Body of pancreas (tissue), 4 donors: ENCODE data around the gene SMURF2. TPM values are rescaled to one million over a fixed set of nuclear protein-coding genes. Genes with fewer than 3 reads are reported as not detected.

ENCODE experiments used
- ATAC-seq: fragments of 150-250 bp; one replicate; pipeline ENCODE4 v1.9.1; 2016
- DNase-seq, 4 donors: peaks; one replicate each; pipeline ENCODE4 v3.0.0-alpha.2; 2019
- H3K27ac ChIP-seq, 4 donors: fragments of 200-600 bp; sonication (generic); 1 replicate in 3 of 4; 2 replicates in 1 of 4; pipeline versions ENCODE4 v1.5.1 to v1.6.1; 2016 to 2019; ENCODE audit warnings: mild to moderate bottlenecking in 1 of 4, mixed read lengths in 1 of 4, moderate library complexity in 1 of 4
- H3K27me3 ChIP-seq, 2 donors: fragments of 200-600 bp; sonication (generic); one replicate each; pipeline ENCODE4 v1.6.0; 2016; ENCODE audit warnings: mild to moderate bottlenecking in 1 of 2
- H3K36me3 ChIP-seq, 2 donors: fragments of 200-600 bp; sonication (generic); replicated peaks in 1 of 2; 2 replicates each; pipeline ENCODE4 v1.5.1; 2016; ENCODE audit warnings: low read depth in 2 of 2; ENCODE audit not compliant: insufficient read depth in 1 of 2
- H3K4me1 ChIP-seq: fragments of 200-600 bp; sonication (generic); one replicate; pipeline ENCODE4 v1.6.0; 2016
- H3K4me3 ChIP-seq, 2 donors: fragments of 200-600 bp; sonication (generic); 1 replicate in 1 of 2; 2 replicates in 1 of 2; pipeline ENCODE4 v1.5.1; 2016 to 2019
- H3K9me3 ChIP-seq, 3 donors: fragments of 200-600 bp; sonication (generic); 1 replicate in 2 of 3; 2 replicates in 1 of 3; pipeline ENCODE4 v1.5.1; 2016
- CTCF ChIP-seq, 7 experiments: fragments of 450-650 bp in 4 of 7; fragments of 200-600 bp in 3 of 7; sonication (generic) in 3 of 7; IDR thresholded peaks; one replicate each; pipeline ENCODE4 v1.5.1; 2016 to 2019; ENCODE audit warnings: antibody characterized with exemption in 7 of 7
- POLR2A ChIP-seq, 3 donors: fragments of 450-650 bp; IDR thresholded peaks; one replicate each; pipeline ENCODE4 v1.6.1; 2016; ENCODE audit warnings: antibody characterized with exemption in 3 of 3, mild to moderate bottlenecking in 2 of 3
- WGBS, 2 donors: methylation state at CpG; one replicate each; pipeline ENCODE4 v1.1.5; 2017; 5-methylcytosine and 5-hydroxymethylcytosine counted together
- intact Hi-C: fragments of 100-400 bp; cut with DNase I; formaldehyde crosslinking; loops from one replicate; pipeline ENCODE4 v1.15.1; 2023
- total RNA-seq, 2 donors: library from RNA; depleted of rRNA; stranded (reverse); fragments of >200 nt; gene quantifications; one replicate each; pipeline ENCODE4 v1.1.0, GENCODE V29; 2016

The SMURF2 gene
- total RNA-seq, 2 donors from 2014 or later, result 10.6 to 15.5 TPM

GRCh38 chr17:64519601-64520000 is 142.5 kb downstream of the SMURF2 start:
- no peaks in the 10 kb centered on the region for H3K9me3 ChIP-seq
- 87 to 95% methylated on average over 6 of the region's 6 CpGs for WGBS, 2 donors
- intact Hi-C loops, result no loop called here
- H3K36me3 ChIP-seq, result peaks cover 0 to 29% of the 10 kb centered on the region in 2 donors
- no peaks in the 10 kb centered on the region for H3K27me3 ChIP-seq
- no peak for ATAC-seq
- H3K27ac ChIP-seq, result no peak overlapping the region
- no peaks in the 10 kb centered on the region for H3K4me1 ChIP-seq
- DNase-seq, result no peak
- no peak overlapping the region for H3K4me3 ChIP-seq
- TF ChIP-seq CTCF (IDR thresholded peaks at IDR 0.05) (no peak), POLR2A (IDR thresholded peaks at IDR 0.05) (no peak)

- Histone ChIP-seq H3K4me3 (no peak overlapping the region), H3K27ac (no peak overlapping the region), H3K27me3 (no peaks in the 10 kb centered on the region), H3K9me3 (no peaks in the 10 kb centered on the region), H3K36me3 (peaks cover 0 to 28% of the 10 kb centered on the region in 2 donors), H3K4me1 (no peaks in the 10 kb centered on the region)
- intact Hi-C loops, result no loop called here
- DNase-seq (no peak), ATAC-seq (no peak)
- TF ChIP-seq POLR2A (IDR thresholded peaks at IDR 0.05) (no peak), CTCF (IDR thresholded peaks at IDR 0.05) (no peak)
- WGBS, 2 donors, result 93 to 100% methylated on average over 1 of the region's 1 CpG
These were observed 146.3 kb downstream of the SMURF2 start for GRCh38 chr17:64515829-64516228.

GRCh38 chr17:64515419-64515818 is 146.7 kb downstream of the SMURF2 start:
- 84 to 86% methylated on average over 2 of the region's 2 CpGs for WGBS, 2 donors
- ATAC-seq (no peak), DNase-seq (no peak)
- Histone ChIP-seq H3K9me3 (no peaks in the 10 kb centered on the region), H3K36me3 (peaks cover 0 to 31% of the 10 kb centered on the region in 2 donors), H3K4me3 (no peak overlapping the region), H3K27ac (no peak overlapping the region), H3K27me3 (no peaks in the 10 kb centered on the region), H3K4me1 (no peaks in the 10 kb centered on the region)
- intact Hi-C loops, result no loop called here
- no peak for TF ChIP-seq CTCF (IDR thresholded peaks at IDR 0.05)
- no peak for TF ChIP-seq POLR2A (IDR thresholded peaks at IDR 0.05)

GRCh38 chr17:64509179-64509578 is 152.9 kb downstream of the SMURF2 start:
- WGBS, 2 donors, result 90% methylated on average over 6 of the region's 6 CpGs
- Histone ChIP-seq H3K36me3 (peaks cover 0 to 16% of the 10 kb centered on the region in 2 donors), H3K27ac (no peak overlapping the region), H3K4me1 (peaks cover 19% of the 10 kb centered on the region), H3K27me3 (no peaks in the 10 kb centered on the region), H3K4me3 (no peak overlapping the region), H3K9me3 (no peaks in the 10 kb centered on the region)
- DNase-seq (no peak), ATAC-seq (no peak)
- TF ChIP-seq POLR2A (IDR thresholded peaks at IDR 0.05) (no peak), CTCF (IDR thresholded peaks at IDR 0.05) (no peak)
- intact Hi-C loops, result no loop called here

- H3K36me3 ChIP-seq, result peaks cover under 1 to 18% of the 10 kb centered on the region in 2 donors
- TF ChIP-seq POLR2A (IDR thresholded peaks at IDR 0.05) (no peak), CTCF (IDR thresholded peaks at IDR 0.05) (no peak)
These were observed 153.4 kb downstream of the SMURF2 start for GRCh38 chr17:64508683-64509082.

More at GRCh38 chr17:64508683-64509082, 153.4 kb downstream of the SMURF2 start:
- DNase-seq (no peak), ATAC-seq (no peak)
- Histone ChIP-seq H3K27me3 (no peaks in the 10 kb centered on the region), H3K4me1 (peaks cover 24% of the 10 kb centered on the region), H3K4me3 (no peak overlapping the region), H3K9me3 (no peaks in the 10 kb centered on the region), H3K27ac (no peak overlapping the region)
- WGBS, 2 donors, result 61 to 69% methylated on average over 2 of the region's 2 CpGs
- intact Hi-C loops, result no loop called here
